ENCODE results near the gene ADNP2.

The ADNP2 gene

GRCh38 chr18:80171054-80171872 is 62.2 kb downstream of the ADNP2 start:
- DNase-seq (ENCODE audit: low spot score) = peak; percentile 55

- DNase-seq (ENCODE audit: low spot score) = no peak
Observed at GRCh38 chr18:80172056-80172455, 63.0 kb downstream of the ADNP2 start.

DNA sequence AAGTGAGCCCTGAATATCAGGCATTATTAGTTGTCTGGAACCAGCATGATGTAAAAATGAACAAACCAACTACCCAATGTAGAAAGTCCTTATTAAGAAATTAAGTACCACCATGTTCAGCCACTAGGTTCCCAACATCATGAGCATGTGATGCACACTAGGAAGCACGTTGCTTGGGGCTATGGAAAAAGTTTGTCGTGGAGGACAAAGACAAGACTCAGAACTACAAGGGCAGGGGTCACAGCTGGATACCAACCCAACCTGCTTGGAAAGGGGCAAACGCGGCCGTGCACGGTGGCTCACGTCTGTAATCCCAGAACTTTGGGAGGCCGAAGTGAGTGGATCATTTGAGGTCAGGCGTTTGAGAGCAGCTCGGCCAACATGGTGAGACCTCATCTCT is 64.0 kb downstream of the ADNP2 start:
- no peak for DNase-seq (ENCODE audit: low spot score)

GRCh38 chr18:80175451-80176204 is 66.6 kb downstream of the ADNP2 start:
- DNase-seq (ENCODE audit: low spot score) = no peak

DNA sequence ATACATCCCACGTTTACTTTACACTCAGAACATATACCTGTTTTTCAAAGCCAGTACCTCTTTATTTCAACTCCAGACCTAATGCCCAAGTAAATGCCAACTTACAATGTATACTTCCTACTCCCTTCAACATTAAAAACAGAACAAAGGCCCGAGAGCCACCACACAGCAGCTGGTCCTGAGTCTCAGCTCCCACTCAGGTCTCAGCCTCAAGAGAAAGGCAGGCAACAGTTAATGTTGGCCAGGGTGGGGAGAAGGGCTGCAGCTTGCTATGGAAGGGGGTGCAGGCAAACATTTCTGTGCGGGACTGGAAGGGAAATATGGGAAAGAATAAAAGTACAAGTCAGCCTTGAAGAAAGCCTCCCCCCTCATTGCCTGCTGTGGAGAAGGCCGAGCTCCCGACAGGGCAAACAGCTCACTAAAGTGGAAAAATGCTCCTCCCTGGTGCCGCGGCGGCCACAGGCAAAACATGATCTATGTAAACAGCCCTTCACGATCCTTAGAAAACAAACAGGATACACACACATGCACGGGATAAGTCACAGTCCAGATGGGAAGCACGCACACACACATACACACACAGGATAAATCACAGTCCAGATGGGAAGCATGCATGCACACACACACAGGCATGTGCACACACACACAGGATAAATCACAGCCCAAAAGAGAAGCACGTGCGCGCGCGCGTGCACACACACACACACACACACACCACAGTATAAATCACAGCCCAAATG is 67.4 kb downstream of the ADNP2 start:
- DNase-seq (ENCODE audit: low spot score) = no peak

DNA sequence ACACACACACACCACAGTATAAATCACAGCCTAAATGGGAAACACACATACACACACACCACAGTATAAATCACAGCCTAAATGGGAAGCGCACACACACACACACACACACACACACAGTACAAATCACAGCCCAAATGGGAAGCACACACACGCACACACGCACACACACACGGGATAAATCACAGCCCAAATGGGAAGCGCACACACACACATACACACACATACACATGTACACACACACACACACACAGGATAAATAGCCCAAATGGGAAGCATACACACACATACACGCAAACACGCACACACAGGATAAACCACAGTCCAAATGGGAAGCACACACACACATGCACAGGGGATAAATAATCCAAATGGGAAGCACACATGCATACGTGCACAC is 68.1 kb downstream of the ADNP2 start:
- DNase-seq (ENCODE audit: low spot score) = no peak

DNA sequence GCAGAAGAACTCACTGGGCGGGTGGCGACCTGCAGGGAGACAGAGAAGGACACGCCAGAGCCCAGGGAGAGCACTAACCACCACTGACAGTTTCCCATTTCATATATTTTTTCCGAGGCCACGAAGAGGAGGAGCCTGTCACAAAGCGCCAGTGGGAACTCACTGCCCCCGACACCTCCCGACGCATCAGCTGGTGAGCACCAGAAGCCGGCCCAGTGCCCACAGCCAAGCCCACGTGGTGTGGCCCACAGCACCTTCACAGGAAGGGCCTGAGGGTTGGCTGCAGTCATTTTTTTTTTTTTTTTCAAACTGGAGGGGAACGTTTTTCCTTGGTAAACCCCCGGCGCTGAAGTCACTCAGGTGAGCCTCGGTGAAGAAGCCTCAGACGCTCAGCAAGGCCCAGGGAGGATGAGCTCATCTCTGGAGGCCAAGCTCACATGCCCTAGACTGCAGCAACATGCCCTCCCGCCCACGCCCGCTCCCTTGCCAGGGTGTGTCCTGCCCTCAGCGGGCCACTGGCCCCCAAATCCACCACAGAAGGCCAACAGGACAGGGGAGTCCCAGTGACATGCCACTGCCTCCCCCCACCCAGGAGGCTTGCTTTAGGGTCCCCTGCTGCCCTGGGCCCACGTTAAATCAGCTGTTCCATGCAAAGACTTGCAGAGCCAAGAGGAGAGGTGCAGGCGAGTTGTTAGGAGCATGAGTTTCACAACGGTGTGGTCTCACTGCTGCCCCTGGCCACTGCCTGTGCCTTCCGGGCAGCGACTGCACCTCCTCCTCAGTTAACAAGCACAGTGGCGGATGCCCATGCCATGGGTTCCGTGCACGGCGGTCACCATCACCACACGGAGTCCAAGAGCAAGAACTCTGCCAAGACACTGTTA is 70.1 kb downstream of the ADNP2 start:
- DNase-seq (ENCODE audit: low spot score) = no peak

GRCh38 chr18:80179857-80180558 is 70.9 kb downstream of the ADNP2 start:
- DNase-seq (ENCODE audit: low spot score) = no peak

DNA sequence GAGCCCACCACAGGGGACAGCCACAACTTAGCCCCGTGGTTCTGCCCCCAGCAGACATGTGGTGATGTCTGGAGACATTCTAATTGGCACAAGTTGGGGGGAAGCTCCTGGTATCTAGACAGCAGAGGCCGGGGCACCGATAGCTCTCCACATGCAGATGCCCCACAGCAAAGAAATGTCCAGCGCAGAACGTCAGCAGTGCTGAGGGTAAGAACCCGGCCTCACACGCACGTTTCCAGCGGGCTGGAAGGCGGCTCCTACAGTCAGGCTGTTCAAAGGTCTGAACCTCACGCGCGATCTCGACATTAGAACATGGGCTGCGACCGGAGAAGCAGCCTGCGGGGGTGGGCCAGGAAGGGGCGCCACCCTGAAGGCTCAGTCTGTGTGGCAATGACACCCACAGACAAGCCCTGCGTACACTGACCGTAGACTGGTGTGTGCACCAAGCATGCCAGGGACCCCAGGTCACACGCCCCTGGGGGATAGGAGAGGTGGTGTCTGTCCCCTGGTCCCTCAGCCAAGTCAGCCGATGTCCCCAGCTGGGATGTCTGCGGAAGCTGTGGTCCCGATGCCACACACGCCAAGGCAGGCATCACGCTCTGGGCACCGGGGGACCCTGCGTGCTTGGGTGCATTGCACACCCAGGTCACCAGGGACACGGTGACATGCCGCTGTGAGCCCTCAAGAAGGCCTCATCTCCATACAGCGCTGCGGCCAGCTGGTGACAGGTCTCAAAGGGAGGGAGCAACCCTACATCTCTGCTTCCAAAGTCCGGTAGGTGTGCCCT is 71.9 kb downstream of the ADNP2 start:
- no peak for DNase-seq (ENCODE audit: low spot score)

- DNase-seq (ENCODE audit: low spot score) = no peak
Observed at GRCh38 chr18:80181642-80182461, 72.8 kb downstream of the ADNP2 start.

DNA sequence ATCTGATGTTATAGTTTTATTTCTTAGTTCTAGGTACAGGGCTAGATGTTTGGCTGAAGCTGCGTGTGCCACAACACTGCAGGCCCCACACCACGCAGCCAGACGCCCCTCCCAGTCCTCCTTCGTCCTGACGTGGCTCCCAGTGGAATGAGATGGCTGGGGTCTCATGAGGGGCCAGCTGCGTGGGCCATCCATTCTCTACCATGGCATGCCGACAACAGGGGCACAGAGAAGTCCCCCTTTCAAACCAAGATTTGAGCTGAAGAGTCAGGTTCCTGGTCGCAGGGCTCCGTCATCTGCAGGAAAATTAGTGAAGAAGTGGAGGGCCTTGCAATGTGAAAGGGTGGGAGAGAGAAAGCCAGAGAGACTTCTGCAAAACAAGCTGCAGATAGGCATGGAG is 73.8 kb downstream of the ADNP2 start:
- no peak for DNase-seq (ENCODE audit: low spot score)

DNA sequence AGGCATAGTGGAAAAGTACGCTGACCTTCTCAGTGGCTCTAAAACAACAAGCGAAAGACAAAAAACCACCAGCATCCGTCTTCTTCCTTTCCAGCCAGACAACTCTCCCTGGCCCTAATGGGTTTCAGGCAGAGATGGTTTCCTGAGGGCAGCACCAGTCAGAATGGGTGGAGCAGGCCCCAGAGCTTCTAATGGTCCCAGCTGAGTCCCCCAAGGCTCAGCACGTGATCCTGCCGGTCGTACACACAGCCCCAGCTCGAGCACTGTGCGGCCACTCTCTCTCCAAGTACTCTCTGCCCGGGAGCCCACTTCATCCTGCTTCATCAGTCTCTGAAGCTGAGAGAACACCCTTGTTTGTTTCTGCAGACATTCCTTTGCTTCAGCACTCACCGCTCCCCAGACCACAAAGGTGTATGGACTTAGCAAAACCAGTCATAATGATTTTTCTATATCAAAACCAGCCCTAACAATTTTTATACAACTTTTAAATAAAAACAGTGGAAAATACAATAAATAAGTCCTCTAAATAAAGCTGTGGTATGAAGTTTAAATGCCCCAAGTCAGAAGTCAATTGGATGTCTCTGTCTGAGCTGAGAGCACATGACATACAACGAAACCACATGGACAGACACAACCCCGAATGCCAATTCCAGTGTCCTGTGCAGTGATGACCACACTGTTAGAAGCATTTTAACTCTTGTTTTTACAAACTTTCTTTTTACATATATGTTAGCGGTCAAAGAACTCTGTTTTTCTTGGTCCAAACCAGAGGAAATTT is 74.4 kb downstream of the ADNP2 start:
- DNase-seq (ENCODE audit: low spot score) = no peak

DNA sequence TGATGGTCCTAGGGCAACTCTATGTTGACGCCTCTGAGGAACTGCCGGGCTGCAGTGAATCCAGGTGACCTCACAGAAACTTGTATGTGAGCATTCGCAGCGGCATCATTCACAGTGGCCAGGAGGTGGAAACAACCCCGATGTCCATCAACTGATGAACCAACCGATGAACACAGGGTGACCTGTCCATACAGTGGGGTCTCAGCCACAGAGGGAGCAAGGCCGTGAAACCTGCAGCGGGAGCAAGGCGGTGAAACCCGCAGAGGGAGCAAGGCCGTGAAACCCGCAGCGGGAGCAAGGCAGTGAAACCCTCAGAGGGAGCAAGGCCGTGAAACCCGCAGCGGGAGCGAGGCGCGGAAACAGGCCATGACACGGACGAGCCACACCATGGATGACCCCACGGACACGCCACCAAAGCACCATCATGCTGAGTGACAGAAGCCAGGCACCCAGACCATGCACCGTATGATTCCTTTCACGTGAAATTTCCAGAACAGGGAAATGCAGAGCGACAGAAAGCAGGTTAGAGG is 75.2 kb downstream of the ADNP2 start:
- DNase-seq (ENCODE audit: low spot score) = no peak

- DNase-seq (ENCODE audit: low spot score) = no peak
Observed at GRCh38 chr18:80185545-80185944, 76.5 kb downstream of the ADNP2 start.

DNA sequence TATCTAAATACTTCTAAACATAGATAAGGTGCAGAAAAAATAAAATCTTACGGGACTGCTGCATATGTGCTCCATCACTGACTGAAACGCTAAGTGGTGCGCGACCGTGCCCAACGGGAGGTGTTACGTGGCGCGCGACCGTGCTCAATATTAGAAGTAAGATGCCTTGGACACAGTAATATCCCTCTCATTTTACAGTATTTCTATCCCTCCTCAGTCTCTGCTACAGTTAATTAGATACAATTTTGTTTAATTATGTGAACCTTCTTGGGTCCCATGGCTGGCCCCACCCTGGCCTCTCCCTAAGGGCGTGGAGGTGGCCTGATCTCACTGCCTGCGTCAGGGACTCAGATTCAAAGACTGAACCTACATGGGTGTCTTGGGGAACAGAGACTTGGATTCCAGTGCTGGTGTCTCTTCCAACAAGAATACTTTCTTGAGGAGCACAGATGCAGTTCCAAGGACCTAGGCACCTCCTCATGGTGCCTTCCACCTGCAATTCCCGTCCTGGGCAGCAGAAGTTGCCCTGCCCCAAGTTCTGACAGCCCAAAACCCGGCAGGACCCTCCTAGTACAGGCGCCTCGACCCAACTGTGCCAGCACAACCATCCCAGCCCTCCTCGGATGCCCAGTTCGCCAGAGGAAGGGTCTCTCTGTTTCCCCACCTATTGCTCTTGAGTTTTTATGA is 79.0 kb downstream of the ADNP2 start:
- DNase-seq (ENCODE audit: low spot score) = no peak

DNA sequence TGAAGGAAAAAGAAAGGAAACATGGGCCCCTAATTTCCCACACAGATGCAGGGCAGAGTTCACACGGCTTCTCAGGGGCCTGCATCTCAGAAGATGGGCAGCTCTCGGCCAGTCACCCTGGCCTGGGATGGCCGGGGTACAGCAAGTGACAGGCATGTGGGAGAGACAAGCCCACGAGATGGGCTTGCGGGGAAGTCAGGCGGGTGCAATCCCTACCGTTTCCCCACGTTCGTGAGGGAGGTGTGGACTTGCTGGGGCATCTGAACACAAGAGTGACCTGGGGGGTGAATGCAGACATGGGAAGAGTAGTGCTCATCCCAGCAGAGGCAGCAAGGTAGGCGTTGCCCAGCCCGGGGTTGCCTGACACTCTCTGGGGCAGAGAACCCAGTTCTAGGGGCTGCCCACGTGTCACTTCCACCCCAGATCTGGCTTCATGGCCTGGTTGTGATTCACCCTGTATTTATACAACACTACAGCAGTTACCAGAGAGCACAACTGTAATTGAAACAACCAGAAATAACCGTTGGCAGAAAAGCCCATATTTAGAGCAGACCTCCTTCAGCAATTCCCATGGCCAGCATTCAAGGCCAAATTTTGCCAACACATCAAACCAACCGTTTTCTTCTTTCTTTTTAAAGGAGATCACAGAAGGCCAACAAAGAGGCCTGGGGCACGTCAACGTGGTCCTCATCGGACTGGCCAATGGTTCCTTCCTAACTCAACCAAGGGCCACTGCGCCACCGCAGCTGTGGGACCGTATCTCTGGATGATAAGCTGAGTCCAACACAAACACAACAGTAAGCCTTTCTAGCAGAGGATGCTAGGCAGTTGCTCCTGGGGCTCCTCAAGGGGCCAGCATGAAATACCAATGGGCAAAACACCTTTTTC is 79.8 kb downstream of the ADNP2 start:
- no peak for DNase-seq (ENCODE audit: low spot score)

DNA sequence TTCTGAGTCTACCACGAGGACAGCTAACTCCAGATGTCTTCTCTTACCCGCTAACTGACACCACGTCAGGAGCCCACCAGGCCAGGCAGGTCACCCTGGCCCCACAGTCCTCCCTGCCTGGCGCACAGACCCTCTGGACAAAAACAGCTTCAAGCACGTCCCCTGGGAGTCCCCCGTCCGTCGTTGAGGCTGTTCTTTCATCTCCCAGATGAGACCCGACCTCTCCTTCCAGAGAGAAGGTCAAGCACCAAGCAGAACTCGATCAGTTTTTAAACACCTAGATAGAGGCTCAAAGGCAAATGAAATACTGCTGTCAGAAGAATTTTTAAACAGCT is 80.4 kb downstream of the ADNP2 start:
- no peak for DNase-seq (ENCODE audit: low spot score)

All from Ammon's horn (tissue), 1 donor.